Neuronal stem cell (in vitro differentiated cells): Measurements from ENCODE around the gene HERC4.

Experiments used
- DNase-seq: peaks from one replicate; pipeline ENCODE4 v3.0.0-alpha.2; 2013; ENCODE audit warnings: low spot score
- H2AFZ ChIP-seq: one replicate; pipeline ENCODE4 v1.6.1; 2013; ENCODE audit warnings: mild to moderate bottlenecking, low read length, inconsistent platforms
- H2AK5ac ChIP-seq: 2 replicates; pipeline ENCODE4 v1.6.1; 2013; ENCODE audit warnings: low read depth, mild to moderate bottlenecking, inconsistent platforms, low read length, moderate library complexity, mixed read lengths
- H2BK120ac ChIP-seq: 2 replicates; pipeline ENCODE4 v1.6.1; 2013; ENCODE audit warnings: low read depth, mild to moderate bottlenecking, inconsistent platforms, low read length, moderate library complexity, mixed read lengths
- H2BK12ac ChIP-seq: one replicate; pipeline ENCODE4 v1.6.1; 2013; ENCODE audit warnings: low read length, inconsistent platforms
- H2BK15ac ChIP-seq: 2 replicates; pipeline ENCODE4 v1.6.1; 2013; ENCODE audit warnings: mild to moderate bottlenecking, low read length, inconsistent platforms, mixed read lengths
- H2BK5ac ChIP-seq: one replicate; pipeline ENCODE4 v1.6.1; 2013; ENCODE audit warnings: inconsistent platforms, mild to moderate bottlenecking, low read length, moderate library complexity
- H3K14ac ChIP-seq: one replicate; pipeline ENCODE4 v1.6.1; 2013; ENCODE audit warnings: low read length, inconsistent platforms
- H3K18ac ChIP-seq: 2 replicates; pipeline ENCODE4 v1.6.1; 2013; ENCODE audit warnings: low read length, inconsistent platforms
- H3K23ac ChIP-seq: 2 replicates; pipeline ENCODE4 v1.6.1; 2013; ENCODE audit warnings: low read depth, mild to moderate bottlenecking, mixed read lengths, low read length, inconsistent platforms; ENCODE audit not compliant: poor library complexity
- H3K27ac ChIP-seq: replicated peaks from 3 replicates; pipeline ENCODE4 v1.5.1; 2013; ENCODE audit warnings: low read length, inconsistent platforms
- H3K27me3 ChIP-seq, 3 experiments: 2 replicates each; pipeline ENCODE4 v1.6.1; 2013; ENCODE audit warnings: low read length in 3 of 3, mild to moderate bottlenecking in 2 of 3, inconsistent platforms in 1 of 3, low read depth in 1 of 3, mixed read lengths in 1 of 3, moderate library complexity in 1 of 3; ENCODE audit not compliant: control insufficient read depth in 3 of 3, insufficient read depth in 3 of 3
- H3K36me3 ChIP-seq, 2 donors: replicated peaks in 1 of 2; 2 replicates each; pipeline ENCODE4 v1.6.1; 2013; ENCODE audit warnings: low read length in 2 of 2; ENCODE audit not compliant: control insufficient read depth in 2 of 2, insufficient read depth in 2 of 2
- H3K4ac ChIP-seq: 2 replicates; pipeline ENCODE4 v1.6.1; 2013; ENCODE audit warnings: inconsistent platforms, mild to moderate bottlenecking, low read length, moderate library complexity
- H3K4me1 ChIP-seq, 2 donors: 1 replicate in 1 of 2; 2 replicates in 1 of 2; pipeline ENCODE4 v1.6.1; 2013; ENCODE audit warnings: low read length in 2 of 2, low read depth in 1 of 2; ENCODE audit not compliant: control insufficient read depth in 2 of 2, insufficient read depth in 1 of 2
- H3K4me2 ChIP-seq: one replicate; pipeline ENCODE4 v1.6.1; 2013; ENCODE audit warnings: mild to moderate bottlenecking, low read length, inconsistent platforms; ENCODE audit not compliant: insufficient read depth, poor library complexity, severe bottlenecking
- H3K4me3 ChIP-seq, 2 donors: 2 replicates each; pipeline ENCODE4 v1.5.1; 2013; ENCODE audit warnings: low read length in 2 of 2, mild to moderate bottlenecking in 2 of 2, inconsistent platforms in 1 of 2, moderate library complexity in 1 of 2
- H3K79me1 ChIP-seq: one replicate; pipeline ENCODE4 v1.6.1; 2013; ENCODE audit warnings: low read depth, mild to moderate bottlenecking, inconsistent platforms, low read length, moderate library complexity
- H3K9ac ChIP-seq: one replicate; pipeline ENCODE4 v1.6.1; 2013; ENCODE audit warnings: mild to moderate bottlenecking, low read depth, low read length, inconsistent platforms; ENCODE audit not compliant: poor library complexity
- H3K9me3 ChIP-seq, 2 donors: replicated peaks in 1 of 2; 2 replicates each; pipeline versions ENCODE3 to v1.6.1; 2013; ENCODE audit warnings: low read length in 2 of 2, mild to moderate bottlenecking in 2 of 2, inconsistent platforms in 1 of 2, low read depth in 1 of 2, mixed read lengths in 1 of 2, moderate library complexity in 1 of 2; ENCODE audit not compliant: control insufficient read depth in 2 of 2, insufficient read depth in 1 of 2
- H4K8ac ChIP-seq: one replicate; pipeline ENCODE4 v1.6.1; 2013; ENCODE audit warnings: low read depth, mild to moderate bottlenecking, inconsistent platforms, low read length, moderate library complexity
- H4K91ac ChIP-seq: one replicate; pipeline ENCODE4 v1.6.1; 2013; ENCODE audit warnings: low read length, low read depth, mild to moderate bottlenecking, inconsistent platforms; ENCODE audit not compliant: poor library complexity
- WGBS, 2 donors: extraction: QIAGEN DNeasy Blood & Tissue Kit; methylation state at CpG; one replicate each; pipeline ENCODE4 v1.1.7; 2013; ENCODE audit warnings: missing lambda C conversion rate in 2 of 2, mixed read lengths in 1 of 2; ENCODE audit not compliant: insufficient read length in 2 of 2, insufficient replicate concordance in 1 of 2; ENCODE audit errors: extremely low coverage in 2 of 2; 5-methylcytosine and 5-hydroxymethylcytosine counted together

Gene HERC4

DNA sequence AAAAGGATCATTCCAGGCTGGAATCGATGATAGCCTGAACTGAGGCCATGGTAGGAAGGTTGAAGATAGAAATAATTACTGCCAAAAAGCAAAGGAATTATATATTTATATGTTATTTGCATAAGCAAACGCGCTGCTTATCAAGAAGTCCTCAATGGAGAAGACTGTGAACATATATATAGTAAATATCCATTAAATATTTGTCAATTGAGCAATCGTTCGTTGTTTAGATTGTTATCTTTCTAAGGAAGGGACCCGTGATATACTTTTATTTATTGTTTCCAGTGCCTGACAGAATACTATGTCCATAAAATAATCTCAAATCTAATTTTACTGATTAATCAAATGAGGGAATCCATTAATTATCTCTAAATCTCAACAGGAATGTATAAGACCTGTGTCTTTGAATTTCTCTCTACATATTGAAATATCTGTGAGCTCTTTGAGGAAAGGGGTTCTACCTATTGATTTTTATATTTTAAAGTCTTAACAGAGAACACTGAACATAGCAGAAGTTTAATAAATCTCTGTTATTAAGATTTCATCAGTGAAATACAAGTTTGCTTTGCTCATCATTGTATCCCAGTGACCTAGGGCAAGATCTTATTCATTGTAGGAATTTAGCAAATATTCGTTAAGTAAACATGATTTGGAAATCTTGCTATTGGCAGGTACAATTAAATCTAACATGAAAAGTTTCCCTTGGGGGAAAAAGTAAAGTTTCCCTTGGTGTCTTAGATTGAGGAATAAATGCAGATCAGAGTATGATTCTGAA lies 12.0 kb upstream of the HERC4 start:
- Histone ChIP-seq H3K14ac (no peak overlapping the region), H3K23ac (no peak overlapping the region), H3K27me3 (peaks cover 0 to 3% (median 0%) of the 10 kb centered on the region in 3 experiments), H3K79me1 (no peaks in the 10 kb centered on the region), H2AFZ (no peak overlapping the region), H3K18ac (no peak overlapping the region), H2AK5ac (no peak overlapping the region), H4K91ac (no peak overlapping the region), H3K4ac (no peak overlapping the region), H2BK5ac (no peak overlapping the region), H4K8ac (no peak overlapping the region), H3K4me2 (no peak overlapping the region), H2BK120ac (no peak overlapping the region), H2BK15ac (no peak overlapping the region), H3K9me3 (no peaks in the 10 kb centered on the region), H2BK12ac (no peak overlapping the region), H3K4me3 (no peak overlapping the region), H3K27ac (no peak overlapping the region), H3K9ac (no peak overlapping the region), H3K4me1 (no peaks in the 10 kb centered on the region), H3K36me3 (no peaks in the 10 kb centered on the region)
- DNase-seq, result no peak
- no CpG with 5 or more reads among the region's 7 CpGs for WGBS, 2 donors

DNA sequence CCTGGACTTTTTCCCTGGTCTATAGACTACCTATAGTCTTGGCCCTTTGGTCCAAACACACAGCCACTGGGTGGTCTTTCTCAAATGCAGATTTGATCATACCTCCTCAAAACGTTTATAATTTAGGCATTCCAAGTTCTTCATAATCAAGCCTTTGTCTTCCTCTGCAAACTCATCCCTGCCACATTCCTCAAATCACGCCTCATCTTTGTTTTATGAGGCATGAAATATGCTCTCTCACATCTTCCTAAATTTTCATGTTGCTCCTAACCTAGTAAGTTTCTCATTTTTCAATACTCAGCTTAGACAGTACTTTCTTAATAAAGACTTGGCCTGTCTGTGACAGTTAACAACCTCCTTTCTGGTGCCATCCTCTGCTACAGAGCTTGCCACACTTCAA lies 10.9 kb upstream of the HERC4 start:
- no peak overlapping the region for H2BK120ac ChIP-seq
- no peak overlapping the region for H3K18ac ChIP-seq
- no peak overlapping the region for H4K91ac ChIP-seq
- no peak overlapping the region for H3K9ac ChIP-seq
- no peak overlapping the region for H3K4ac ChIP-seq
- no peaks in the 10 kb centered on the region for H3K36me3 ChIP-seq
- no peak overlapping the region for H2BK15ac ChIP-seq
- DNase-seq, result no peak
- no peak overlapping the region for H3K4me3 ChIP-seq
- no peak overlapping the region for H2AK5ac ChIP-seq
- no peak overlapping the region for H2BK12ac ChIP-seq
- no peak overlapping the region for H2BK5ac ChIP-seq
- H3K27me3 ChIP-seq, result peaks cover 0 to 3% (median 0%) of the 10 kb centered on the region in 3 experiments
- no CpG with 5 or more reads among the region's 2 CpGs for WGBS, 2 donors
- H3K14ac ChIP-seq, result no peak overlapping the region
- no peak overlapping the region for H3K4me2 ChIP-seq
- H2AFZ ChIP-seq, result no peak overlapping the region
- H3K27ac ChIP-seq, result no peak overlapping the region
- no peak overlapping the region for H3K23ac ChIP-seq
- H3K9me3 ChIP-seq, result no peaks in the 10 kb centered on the region
- no peaks in the 10 kb centered on the region for H3K79me1 ChIP-seq
- H3K4me1 ChIP-seq, result no peaks in the 10 kb centered on the region
- H4K8ac ChIP-seq, result no peak overlapping the region

- Histone ChIP-seq H2BK12ac (no peak overlapping the region), H2BK15ac (no peak overlapping the region), H2BK5ac (no peak overlapping the region), H3K27ac (no peak overlapping the region), H3K27me3 (peaks cover 0 to 3% (median 0%) of the 10 kb centered on the region in 3 experiments), H2AFZ (no peak overlapping the region), H4K91ac (no peak overlapping the region), H4K8ac (no peak overlapping the region), H3K36me3 (no peaks in the 10 kb centered on the region), H3K4me3 (no peak overlapping the region), H3K18ac (no peak overlapping the region), H2AK5ac (no peak overlapping the region), H3K4me2 (no peak overlapping the region), H3K9me3 (no peaks in the 10 kb centered on the region), H3K79me1 (no peaks in the 10 kb centered on the region), H3K4ac (no peak overlapping the region), H3K14ac (no peak overlapping the region), H2BK120ac (no peak overlapping the region), H3K23ac (no peak overlapping the region), H3K4me1 (no peaks in the 10 kb centered on the region), H3K9ac (no peak overlapping the region)
- WGBS, 2 donors, result no CpG with 5 or more reads among the region's 4 CpGs
- no peak for DNase-seq
Measured at GRCh38 chr10:68084469-68084868, 9.4 kb upstream of the HERC4 start.

GRCh38 chr10:68083953-68084352 lies 8.9 kb upstream of the HERC4 start:
- H3K9me3 ChIP-seq, result no peaks in the 10 kb centered on the region
- no peaks in the 10 kb centered on the region for H3K4me1 ChIP-seq
- no peak overlapping the region for H4K91ac ChIP-seq
- no peak overlapping the region for H3K14ac ChIP-seq
- H3K4ac ChIP-seq, result no peak overlapping the region
- no peak overlapping the region for H3K27ac ChIP-seq
- no peak overlapping the region for H3K18ac ChIP-seq
- H3K79me1 ChIP-seq, result no peaks in the 10 kb centered on the region
- no peak overlapping the region for H4K8ac ChIP-seq
- no peak overlapping the region for H2BK5ac ChIP-seq
- H2BK15ac ChIP-seq, result no peak overlapping the region
- H2BK12ac ChIP-seq, result no peak overlapping the region
- peaks cover 0 to 3% (median 0%) of the 10 kb centered on the region in 3 experiments for H3K27me3 ChIP-seq
- H2AK5ac ChIP-seq, result no peak overlapping the region
- WGBS, 2 donors, result no CpG with 5 or more reads among the region's 1 CpG
- no peak overlapping the region for H3K23ac ChIP-seq
- H2BK120ac ChIP-seq, result no peak overlapping the region
- no peak for DNase-seq
- no peak overlapping the region for H3K4me3 ChIP-seq
- no peaks in the 10 kb centered on the region for H3K36me3 ChIP-seq
- H2AFZ ChIP-seq, result no peak overlapping the region
- H3K9ac ChIP-seq, result no peak overlapping the region
- H3K4me2 ChIP-seq, result no peak overlapping the region
